ENCODE data around the gene LRP1B.

DNA sequence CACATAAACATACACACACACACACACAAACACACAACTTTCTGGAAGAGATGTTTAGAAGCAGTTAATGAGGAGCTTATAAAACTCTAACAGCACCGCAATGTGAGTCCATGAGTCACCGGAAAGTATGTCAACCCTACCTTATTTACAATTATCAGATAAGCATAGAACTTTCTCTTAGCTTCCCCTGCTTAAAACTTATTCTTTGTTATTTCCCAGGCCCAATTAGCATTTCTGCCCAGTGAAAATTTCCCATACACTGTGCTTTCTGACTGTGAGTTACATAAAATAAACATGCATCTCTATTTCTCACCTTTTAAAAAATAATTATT lies 737.6 kb downstream of the LRP1B start:
- TF ChIP-seq, protein P1, sequence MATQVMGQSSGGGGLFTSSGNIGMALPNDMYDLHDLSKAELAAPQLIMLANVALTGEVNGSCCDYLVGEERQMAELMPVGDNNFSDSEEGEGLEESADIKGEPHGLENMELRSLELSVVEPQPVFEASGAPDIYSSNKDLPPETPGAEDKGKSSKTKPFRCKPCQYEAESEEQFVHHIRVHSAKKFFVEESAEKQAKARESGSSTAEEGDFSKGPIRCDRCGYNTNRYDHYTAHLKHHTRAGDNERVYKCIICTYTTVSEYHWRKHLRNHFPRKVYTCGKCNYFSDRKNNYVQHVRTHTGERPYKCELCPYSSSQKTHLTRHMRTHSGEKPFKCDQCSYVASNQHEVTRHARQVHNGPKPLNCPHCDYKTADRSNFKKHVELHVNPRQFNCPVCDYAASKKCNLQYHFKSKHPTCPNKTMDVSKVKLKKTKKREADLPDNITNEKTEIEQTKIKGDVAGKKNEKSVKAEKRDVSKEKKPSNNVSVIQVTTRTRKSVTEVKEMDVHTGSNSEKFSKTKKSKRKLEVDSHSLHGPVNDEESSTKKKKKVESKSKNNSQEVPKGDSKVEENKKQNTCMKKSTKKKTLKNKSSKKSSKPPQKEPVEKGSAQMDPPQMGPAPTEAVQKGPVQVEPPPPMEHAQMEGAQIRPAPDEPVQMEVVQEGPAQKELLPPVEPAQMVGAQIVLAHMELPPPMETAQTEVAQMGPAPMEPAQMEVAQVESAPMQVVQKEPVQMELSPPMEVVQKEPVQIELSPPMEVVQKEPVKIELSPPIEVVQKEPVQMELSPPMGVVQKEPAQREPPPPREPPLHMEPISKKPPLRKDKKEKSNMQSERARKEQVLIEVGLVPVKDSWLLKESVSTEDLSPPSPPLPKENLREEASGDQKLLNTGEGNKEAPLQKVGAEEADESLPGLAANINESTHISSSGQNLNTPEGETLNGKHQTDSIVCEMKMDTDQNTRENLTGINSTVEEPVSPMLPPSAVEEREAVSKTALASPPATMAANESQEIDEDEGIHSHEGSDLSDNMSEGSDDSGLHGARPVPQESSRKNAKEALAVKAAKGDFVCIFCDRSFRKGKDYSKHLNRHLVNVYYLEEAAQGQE (IDR thresholded peaks at IDR 0.05; ENCODE audit: low read depth), result no peak
- TF ChIP-seq TAF1 (IDR thresholded peaks at IDR 0.05; ENCODE audit: low read depth), result no peak
- no peak for TF ChIP-seq TEAD4 (IDR thresholded peaks at IDR 0.05)
- no peak for TF ChIP-seq EP300 (IDR thresholded peaks at IDR 0.05; ENCODE audit: borderline replicate concordance)
- TF ChIP-seq, protein P2, sequence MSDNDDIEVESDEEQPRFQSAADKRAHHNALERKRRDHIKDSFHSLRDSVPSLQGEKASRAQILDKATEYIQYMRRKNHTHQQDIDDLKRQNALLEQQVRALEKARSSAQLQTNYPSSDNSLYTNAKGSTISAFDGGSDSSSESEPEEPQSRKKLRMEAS (IDR thresholded peaks at IDR 0.05), result no peak
- TF ChIP-seq CEBPB (IDR thresholded peaks at IDR 0.05), result no peak

Measured in Ishikawa (cell line).